Thoracic aorta (tissue), 2 donors: ENCODE data around the gene EPYC. TPM values are rescaled to one million over a fixed set of nuclear protein-coding genes. Genes with fewer than 3 reads are reported as not detected.
A peak's percentile ranks its signal among the peaks of the same experiment; 100 is the strongest.

Experiments
- ATAC-seq: fragments of 150-250 bp; one replicate; pipeline ENCODE4 v1.8.0; 2017; ENCODE audit warnings: low read depth; ENCODE audit not compliant: insufficient number of reproducible peaks, low FRiP score
- DNase-seq: peaks from one replicate; pipeline ENCODE4 v3.0.0-alpha.2; 2020; ENCODE audit warnings: low spot score
- H3K27ac ChIP-seq, 2 donors: fragments of 200-600 bp; sonication (generic); 1 replicate in 1 of 2; 2 replicates in 1 of 2; pipeline ENCODE4 v1.5.1; 2016; ENCODE audit warnings: mild to moderate bottlenecking in 2 of 2, moderate library complexity in 2 of 2
- H3K27me3 ChIP-seq: fragments of 200-600 bp; sonication (generic); replicated peaks from 2 replicates; pipeline ENCODE4 v1.6.0; 2016; ENCODE audit warnings: mild to moderate bottlenecking; ENCODE audit not compliant: insufficient read depth
- H3K36me3 ChIP-seq: fragments of 200-600 bp; sonication (generic); one replicate; pipeline ENCODE4 v1.5.1; 2016
- H3K4me1 ChIP-seq, 2 donors: fragments of 200-600 bp; sonication (generic); 1 replicate in 1 of 2; 2 replicates in 1 of 2; pipeline versions ENCODE4 v1.5.1 to v1.6.0; 2016; ENCODE audit warnings: low read depth in 2 of 2, mild to moderate bottlenecking in 1 of 2; ENCODE audit not compliant: control insufficient read depth in 1 of 2
- H3K4me3 ChIP-seq: fragments of 200-600 bp; sonication (generic); 2 replicates; pipeline ENCODE4 v1.5.1; 2016; ENCODE audit warnings: mild to moderate bottlenecking
- H3K9me3 ChIP-seq: fragments of 200-600 bp; sonication (generic); 2 replicates; pipeline ENCODE4 v1.5.1; 2016
- CTCF ChIP-seq: fragments of 200-600 bp; sonication (generic); IDR thresholded peaks from one replicate; pipeline ENCODE4 v1.5.1; 2019; ENCODE audit warnings: antibody characterized with exemption
- total RNA-seq, 2 donors: library from RNA; depleted of rRNA; stranded (reverse); fragments of >200 nt; gene quantifications; one replicate each; pipeline versions ENCODE4 v1.1.0 to v1.2.3, GENCODE V29; 2016

EPYC gene
- total RNA-seq, 2 donors from 2014 or later: not detected

- H3K9me3 ChIP-seq: no peaks in the 10 kb centered on the region
- no peak overlapping the region for H3K4me3 ChIP-seq
- no peaks in the 10 kb centered on the region for H3K27me3 ChIP-seq
- no peaks in the 10 kb centered on the region for H3K36me3 ChIP-seq
- TF ChIP-seq CTCF: no peak
- H3K4me1 ChIP-seq: no peaks in the 10 kb centered on the region
- H3K27ac ChIP-seq: no peak overlapping the region
- ATAC-seq (no peak), DNase-seq (no peak)
Observed at GRCh38 chr12:90961154-90961553, 43.6 kb downstream of the EPYC start.

- Histone ChIP-seq H3K36me3 (no peaks in the 10 kb centered on the region), H3K27ac (no peak overlapping the region), H3K27me3 (no peaks in the 10 kb centered on the region), H3K9me3 (no peaks in the 10 kb centered on the region), H3K4me1 (no peaks in the 10 kb centered on the region), H3K4me3 (no peak overlapping the region)
- TF ChIP-seq CTCF: peak; percentile 59
- ATAC-seq (no peak), DNase-seq (no peak)
Observed at GRCh38 chr12:90959538-90960139, 45.1 kb downstream of the EPYC start.

GRCh38 chr12:90959032-90959431 is 45.7 kb downstream of the EPYC start:
- TF ChIP-seq CTCF: no peak
- no peak for ATAC-seq
- no peaks in the 10 kb centered on the region for H3K27me3 ChIP-seq
- H3K4me1 ChIP-seq: no peaks in the 10 kb centered on the region
- no peak for DNase-seq
- H3K36me3 ChIP-seq: no peaks in the 10 kb centered on the region
- no peak overlapping the region for H3K4me3 ChIP-seq
- no peaks in the 10 kb centered on the region for H3K9me3 ChIP-seq
- no peak overlapping the region for H3K27ac ChIP-seq

- Histone ChIP-seq H3K27ac (no peak overlapping the region), H3K4me3 (no peak overlapping the region), H3K27me3 (no peaks in the 10 kb centered on the region), H3K9me3 (no peaks in the 10 kb centered on the region), H3K36me3 (no peaks in the 10 kb centered on the region), H3K4me1 (no peaks in the 10 kb centered on the region)
- no peak for TF ChIP-seq CTCF
- DNase-seq: no peak
- no peak for ATAC-seq
Observed at GRCh38 chr12:90958347-90958746, 46.4 kb downstream of the EPYC start.

- no peaks in the 10 kb centered on the region for H3K4me1 ChIP-seq
- H3K36me3 ChIP-seq: no peaks in the 10 kb centered on the region
- DNase-seq (no peak), ATAC-seq (no peak)
- H3K27ac ChIP-seq: no peak within 1 kb of the TSS
- H3K27me3 ChIP-seq: no peaks in the 10 kb centered on the region
- H3K9me3 ChIP-seq: no peaks in the 10 kb centered on the region
- TF ChIP-seq CTCF: no peak
- no peak within 1 kb of the TSS for H3K4me3 ChIP-seq
Observed at GRCh38 chr12:90954921-90955320, 49.9 kb downstream of the EPYC start, which contains the start of gene CCER1. Gene CCER1, minus strand, starts transcription at chr12:90955176. Its CDS starts 434 bp downstream, at chr12:90954742.
